VCaP (cell line): ENCODE data around the gene SHISAL2A.

Source experiments
- H3K27ac ChIP-seq: fragments of 450-650 bp; 2 replicates; pipeline ENCODE4 v1.5.1; 2017
- TF ChIP-seq, protein P1 (sequence below): fragments of 450-650 bp; conservative IDR thresholded peaks from 2 replicates; pipeline ENCODE4 v1.5.1; 2017; ENCODE audit warnings: mild to moderate bottlenecking, moderate library complexity

Gene SHISAL2A

DNA sequence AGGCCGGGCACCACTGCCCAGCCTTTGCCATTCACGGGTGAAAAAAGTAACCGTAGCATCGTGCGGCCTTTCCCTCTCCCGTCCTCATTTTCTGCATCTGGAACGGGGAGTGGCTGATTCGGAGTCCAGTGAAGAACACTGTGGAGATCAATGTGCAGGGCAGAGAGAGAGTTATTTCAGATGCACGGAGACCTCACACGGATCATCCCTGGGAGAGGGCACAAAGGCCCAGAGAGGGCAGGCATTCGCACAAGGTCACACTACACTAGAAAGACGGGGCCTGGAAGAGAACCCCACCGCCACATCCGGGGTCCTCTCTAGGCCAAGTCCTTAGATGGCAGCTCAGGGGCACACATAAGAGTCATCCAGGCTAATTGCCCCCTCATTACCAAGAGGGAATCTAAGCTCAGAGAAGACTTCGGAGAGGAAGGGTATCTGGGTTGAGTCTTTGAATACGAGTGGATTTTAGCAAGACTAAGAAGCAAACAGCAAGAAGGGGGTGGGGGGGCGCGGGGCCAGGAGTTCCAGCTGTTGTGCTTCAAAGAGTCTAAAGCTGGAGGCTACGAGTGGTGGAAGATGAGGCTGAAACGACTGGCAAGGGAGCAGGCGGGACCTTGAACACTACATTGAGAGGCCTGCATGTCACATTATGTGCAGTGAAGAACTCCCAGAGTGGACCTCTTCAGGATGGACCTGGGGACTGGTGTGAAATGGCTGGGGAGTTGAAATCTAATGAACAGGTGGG is 29.9 kb upstream of the SHISAL2A start:
- TF ChIP-seq, protein P1, sequence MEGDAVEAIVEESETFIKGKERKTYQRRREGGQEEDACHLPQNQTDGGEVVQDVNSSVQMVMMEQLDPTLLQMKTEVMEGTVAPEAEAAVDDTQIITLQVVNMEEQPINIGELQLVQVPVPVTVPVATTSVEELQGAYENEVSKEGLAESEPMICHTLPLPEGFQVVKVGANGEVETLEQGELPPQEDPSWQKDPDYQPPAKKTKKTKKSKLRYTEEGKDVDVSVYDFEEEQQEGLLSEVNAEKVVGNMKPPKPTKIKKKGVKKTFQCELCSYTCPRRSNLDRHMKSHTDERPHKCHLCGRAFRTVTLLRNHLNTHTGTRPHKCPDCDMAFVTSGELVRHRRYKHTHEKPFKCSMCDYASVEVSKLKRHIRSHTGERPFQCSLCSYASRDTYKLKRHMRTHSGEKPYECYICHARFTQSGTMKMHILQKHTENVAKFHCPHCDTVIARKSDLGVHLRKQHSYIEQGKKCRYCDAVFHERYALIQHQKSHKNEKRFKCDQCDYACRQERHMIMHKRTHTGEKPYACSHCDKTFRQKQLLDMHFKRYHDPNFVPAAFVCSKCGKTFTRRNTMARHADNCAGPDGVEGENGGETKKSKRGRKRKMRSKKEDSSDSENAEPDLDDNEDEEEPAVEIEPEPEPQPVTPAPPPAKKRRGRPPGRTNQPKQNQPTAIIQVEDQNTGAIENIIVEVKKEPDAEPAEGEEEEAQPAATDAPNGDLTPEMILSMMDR, result no peak
- peak overlapping the region; percentile 37; the same call in 1 of the 2 replicates for H3K27ac ChIP-seq

DNA sequence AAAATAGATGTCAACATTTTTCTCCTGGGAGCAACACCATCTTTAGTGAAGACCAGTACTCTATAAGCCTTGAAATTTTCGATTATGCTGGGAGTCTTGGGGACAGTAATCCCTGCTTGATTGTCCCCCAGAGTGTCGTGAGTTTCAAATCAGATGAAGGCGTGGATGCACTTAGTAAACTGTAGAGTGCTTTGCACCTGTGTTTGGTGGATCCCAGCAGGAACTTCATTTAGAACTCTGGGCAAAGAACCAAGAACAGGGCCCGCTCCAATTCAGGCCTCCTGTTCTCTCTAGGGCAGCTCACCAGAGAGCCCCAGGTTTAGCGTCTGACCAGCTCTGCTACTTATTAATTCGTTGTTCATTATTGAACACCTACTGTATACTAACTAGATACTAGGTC is 29.3 kb upstream of the SHISAL2A start:
- TF ChIP-seq, protein P1, result no peak
- no peak overlapping the region for H3K27ac ChIP-seq

DNA sequence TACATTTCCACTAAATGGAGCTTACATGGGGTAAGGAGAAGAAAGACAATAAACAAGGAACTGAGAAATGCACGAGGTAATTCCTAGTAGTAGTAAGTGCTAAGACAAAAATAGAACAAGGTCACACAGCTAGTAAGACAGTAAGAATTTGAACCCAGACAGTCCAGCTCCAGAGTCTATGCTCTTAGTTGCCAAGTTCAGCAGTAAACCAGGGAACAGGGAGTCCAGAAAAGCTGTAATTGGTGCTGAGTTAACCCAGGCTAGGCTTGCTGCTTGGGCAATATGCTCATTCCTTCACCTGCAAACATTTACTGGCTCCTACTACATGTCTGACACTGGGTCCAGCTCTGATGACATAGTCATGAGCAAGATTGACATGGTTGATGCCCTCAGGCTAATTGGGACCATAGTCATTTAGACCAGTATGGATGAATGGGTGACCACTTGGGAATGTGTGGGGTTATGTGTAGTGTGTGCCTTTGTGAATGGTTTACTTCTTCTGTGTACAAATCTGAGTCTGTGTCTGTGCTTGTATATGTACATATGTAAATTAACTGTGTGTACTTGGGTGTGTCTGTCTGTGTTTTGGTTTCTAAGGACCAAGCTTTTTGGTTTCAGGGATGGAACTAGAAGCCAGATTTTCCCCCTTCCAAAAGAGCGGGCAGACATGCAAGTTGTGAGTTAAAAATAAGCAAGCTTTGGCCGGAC is 28.8 kb upstream of the SHISAL2A start:
- no peak overlapping the region for H3K27ac ChIP-seq
- TF ChIP-seq, protein P1, result no peak

DNA sequence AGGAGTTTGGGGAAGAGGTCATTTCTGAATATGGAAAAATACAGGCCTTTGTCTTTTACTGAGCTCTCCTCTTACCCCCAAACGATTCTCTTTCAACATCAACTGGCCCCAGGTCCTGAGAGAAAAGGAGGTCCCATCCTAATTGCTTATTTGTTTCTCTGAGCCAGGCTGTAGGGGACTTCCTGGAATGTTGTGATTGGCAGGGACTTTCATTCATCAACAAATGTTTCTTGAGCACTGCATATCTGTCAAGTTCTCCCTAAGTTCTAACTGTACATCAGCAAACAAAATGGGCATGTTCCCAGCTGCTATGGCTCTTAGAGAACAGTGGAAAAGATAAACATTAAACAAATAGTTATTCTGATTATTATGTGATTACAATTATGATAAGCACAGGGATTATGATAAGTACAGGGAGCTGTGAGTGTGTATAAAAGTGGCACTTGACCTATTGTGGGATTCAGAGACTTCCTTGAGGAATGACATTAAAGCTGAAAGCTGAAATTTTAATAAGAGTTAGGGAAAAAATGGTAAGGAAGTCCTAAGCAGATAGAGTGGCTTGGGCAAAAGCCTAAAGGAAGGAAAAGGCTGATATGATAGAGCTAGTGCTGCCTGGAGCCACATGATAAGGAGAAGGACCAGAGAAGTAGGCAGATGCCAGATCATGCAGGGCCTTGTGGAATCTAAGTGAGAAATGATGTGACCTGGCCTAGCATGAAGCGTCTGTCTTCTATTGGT is 19.2 kb upstream of the SHISAL2A start:
- no peak overlapping the region for H3K27ac ChIP-seq
- TF ChIP-seq, protein P1, result no peak

DNA sequence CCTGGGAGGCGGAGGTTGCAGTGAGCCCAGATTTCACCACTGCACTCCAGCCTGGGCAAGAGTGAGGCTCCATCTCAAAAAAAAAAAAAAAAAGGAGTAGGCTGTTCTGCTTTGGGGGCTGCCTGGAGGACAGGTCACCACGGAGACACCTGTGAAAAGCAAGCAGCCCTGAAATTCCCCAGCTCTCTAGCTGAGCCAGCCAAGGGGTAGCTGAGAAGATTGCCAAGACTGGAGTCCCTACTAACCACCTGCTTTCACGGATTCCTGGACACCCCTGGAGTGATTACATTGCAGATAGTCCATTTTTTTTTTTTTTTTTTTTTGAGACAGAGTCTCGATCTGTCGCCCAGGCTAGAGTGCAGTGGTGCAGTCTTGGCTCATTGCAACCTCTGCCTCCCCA is 18.3 kb upstream of the SHISAL2A start:
- no peak overlapping the region for H3K27ac ChIP-seq
- TF ChIP-seq, protein P1, result no peak

DNA sequence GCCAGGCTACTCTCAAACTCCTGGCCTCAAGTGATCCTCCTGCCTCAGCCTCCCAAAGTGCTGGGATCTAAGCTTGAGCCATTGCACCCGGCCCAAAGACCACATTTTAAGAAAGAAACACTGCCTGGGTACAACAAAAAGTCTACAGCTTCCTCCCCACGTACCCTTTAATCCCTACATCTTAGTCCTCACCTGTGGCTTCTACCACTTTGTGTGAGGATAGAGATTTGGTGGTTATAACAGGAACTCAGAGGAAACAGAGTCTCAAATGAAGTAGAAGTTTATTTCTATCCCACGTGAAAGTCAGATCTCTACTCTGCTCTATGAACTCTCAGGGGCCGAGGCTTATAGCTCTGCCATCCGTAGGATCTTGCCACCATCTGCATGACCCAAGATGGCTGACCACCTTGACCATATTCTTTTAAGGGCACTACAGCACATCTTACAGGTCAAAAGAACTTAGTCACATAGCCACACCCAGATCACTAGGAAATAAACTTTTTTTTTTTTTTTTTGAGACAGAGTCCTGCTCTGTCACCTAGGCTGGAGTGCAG is 17.4 kb upstream of the SHISAL2A start:
- no peak overlapping the region for H3K27ac ChIP-seq
- TF ChIP-seq, protein P1, result no peak

DNA sequence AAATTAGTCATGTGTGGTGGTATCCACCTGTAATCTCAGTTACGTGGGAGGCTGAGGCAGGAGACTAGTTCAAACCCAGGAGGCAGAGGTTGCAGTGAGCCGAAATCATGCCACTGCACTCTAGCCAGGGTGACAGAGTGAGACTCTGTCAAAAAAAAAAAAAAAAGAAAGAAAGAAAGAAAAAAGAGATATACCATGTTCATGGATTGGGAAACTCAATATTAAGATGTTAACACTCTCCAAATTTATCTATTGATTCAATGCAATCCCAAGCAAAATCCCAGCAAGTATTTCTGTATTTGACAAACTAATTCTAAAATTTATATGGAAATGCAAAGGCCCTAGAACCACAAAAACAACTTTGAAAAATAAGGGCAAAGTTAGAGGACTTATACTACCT is 11.0 kb upstream of the SHISAL2A start:
- TF ChIP-seq, protein P1, result no peak
- no peak overlapping the region for H3K27ac ChIP-seq
